ENCODE measurements around the gene ATP5MC2.
A peak's percentile ranks its signal among the peaks of the same experiment; 100 is the strongest.

The ATP5MC2 gene

GRCh38 chr12:53709671-53710070 is 33.8 kb upstream of the ATP5MC2 start:
- 72% methylated on average over 3 of the region's 4 CpGs; no CpG with 5 or more reads in 1 of the 2 experiments for WGBS, 2 experiments (ENCODE audit: insufficient coverage in 2 of 2)
- H3K27ac ChIP-seq (ENCODE audit: low read depth, low read length, severe bottlenecking): no peak overlapping the region
- H3K4me3 ChIP-seq (ENCODE audit: extremely low read depth, insufficient read depth, low read length, poor library complexity, severe bottlenecking): no peak overlapping the region

GRCh38 chr12:53706080-53706479 is 30.2 kb upstream of the ATP5MC2 start:
- H3K27ac ChIP-seq (ENCODE audit: low read depth, low read length, severe bottlenecking): no peak overlapping the region
- WGBS, 2 experiments (ENCODE audit: insufficient coverage in 2 of 2): 68 to 91% methylated on average over 1 of the region's 1 CpG
- no peaks in the 10 kb centered on the region for H3K9me3 ChIP-seq (ENCODE audit: control insufficient read depth, low read length)
- no peaks in the 10 kb centered on the region for H3K4me1 ChIP-seq (ENCODE audit: control insufficient read depth, insufficient read depth, low read length, poor library complexity, severe bottlenecking)
- H3K36me3 ChIP-seq (ENCODE audit: control insufficient read depth, insufficient read depth, low read length): peaks cover 2% of the 10 kb centered on the region
- no peak overlapping the region for H3K4me3 ChIP-seq (ENCODE audit: extremely low read depth, insufficient read depth, low read length, poor library complexity, severe bottlenecking)

More at GRCh38 chr12:53709671-53710070, 33.8 kb upstream of the ATP5MC2 start:
- Histone ChIP-seq H3K4me1 (ENCODE audit: control insufficient read depth, insufficient read depth, low read length, poor library complexity, severe bottlenecking) (no peaks in the 10 kb centered on the region), H3K9me3 (ENCODE audit: control insufficient read depth, low read length) (no peaks in the 10 kb centered on the region), H3K36me3 (ENCODE audit: control insufficient read depth, insufficient read depth, low read length) (peaks cover 23% of the 10 kb centered on the region)

- no peak overlapping the region for H3K4me3 ChIP-seq (ENCODE audit: extremely low read depth, insufficient read depth, low read length, poor library complexity, severe bottlenecking)
- H3K4me1 ChIP-seq (ENCODE audit: control insufficient read depth, insufficient read depth, low read length, poor library complexity, severe bottlenecking): no peaks in the 10 kb centered on the region
- 78% methylated on average over 3 of the region's 4 CpGs; no CpG with 5 or more reads in 1 of the 2 experiments for WGBS, 2 experiments (ENCODE audit: insufficient coverage in 2 of 2)
- no peaks in the 10 kb centered on the region for H3K9me3 ChIP-seq (ENCODE audit: control insufficient read depth, low read length)
- H3K36me3 ChIP-seq (ENCODE audit: control insufficient read depth, insufficient read depth, low read length): no peaks in the 10 kb centered on the region
- no peak overlapping the region for H3K27ac ChIP-seq (ENCODE audit: low read depth, low read length, severe bottlenecking)
These were observed 27.9 kb upstream of the ATP5MC2 start for GRCh38 chr12:53703756-53704155.

GRCh38 chr12:53701518-53702264 is 25.8 kb upstream of the ATP5MC2 start:
- Histone ChIP-seq H3K4me3 (ENCODE audit: extremely low read depth, insufficient read depth, low read length, poor library complexity, severe bottlenecking) (no peak overlapping the region), H3K4me1 (ENCODE audit: control insufficient read depth, insufficient read depth, low read length, poor library complexity, severe bottlenecking) (no peaks in the 10 kb centered on the region), H3K9me3 (ENCODE audit: control insufficient read depth, low read length) (no peaks in the 10 kb centered on the region), H3K27ac (ENCODE audit: low read depth, low read length, severe bottlenecking) (no peak overlapping the region), H3K36me3 (ENCODE audit: control insufficient read depth, insufficient read depth, low read length) (no peaks in the 10 kb centered on the region)
- 0 to 5% methylated on average over 4 to 7 of the region's 8 CpGs for WGBS, 2 experiments (ENCODE audit: insufficient coverage in 2 of 2)

- Histone ChIP-seq H3K27ac (ENCODE audit: low read depth, low read length, severe bottlenecking) (no peak overlapping the region), H3K36me3 (ENCODE audit: control insufficient read depth, insufficient read depth, low read length) (no peaks in the 10 kb centered on the region), H3K4me1 (ENCODE audit: control insufficient read depth, insufficient read depth, low read length, poor library complexity, severe bottlenecking) (peaks cover 3% of the 10 kb centered on the region), H3K9me3 (ENCODE audit: control insufficient read depth, low read length) (no peaks in the 10 kb centered on the region), H3K4me3 (ENCODE audit: extremely low read depth, insufficient read depth, low read length, poor library complexity, severe bottlenecking) (no peak overlapping the region)
- 20% methylated on average over 2 of the region's 6 CpGs; no CpG with 5 or more reads in 1 of the 2 experiments for WGBS, 2 experiments (ENCODE audit: insufficient coverage in 2 of 2)
These were observed 24.7 kb upstream of the ATP5MC2 start for GRCh38 chr12:53700567-53700966.

GRCh38 chr12:53699678-53700025 is 23.8 kb upstream of the ATP5MC2 start:
- H3K4me1 ChIP-seq (ENCODE audit: control insufficient read depth, insufficient read depth, low read length, poor library complexity, severe bottlenecking): peaks cover 7% of the 10 kb centered on the region
- 77% methylated on average over 5 of the region's 5 CpGs; no CpG with 5 or more reads in 1 of the 2 experiments for WGBS, 2 experiments (ENCODE audit: insufficient coverage in 2 of 2)
- H3K9me3 ChIP-seq (ENCODE audit: control insufficient read depth, low read length): no peaks in the 10 kb centered on the region
- no peak overlapping the region for H3K27ac ChIP-seq (ENCODE audit: low read depth, low read length, severe bottlenecking)
- H3K36me3 ChIP-seq (ENCODE audit: control insufficient read depth, insufficient read depth, low read length): no peaks in the 10 kb centered on the region
- no peak overlapping the region for H3K4me3 ChIP-seq (ENCODE audit: extremely low read depth, insufficient read depth, low read length, poor library complexity, severe bottlenecking)

GRCh38 chr12:53698948-53699677 is 23.2 kb upstream of the ATP5MC2 start:
- no peak overlapping the region for H3K4me3 ChIP-seq (ENCODE audit: extremely low read depth, insufficient read depth, low read length, poor library complexity, severe bottlenecking)
- H3K27ac ChIP-seq (ENCODE audit: low read depth, low read length, severe bottlenecking): no peak overlapping the region
- H3K36me3 ChIP-seq (ENCODE audit: control insufficient read depth, insufficient read depth, low read length): no peaks in the 10 kb centered on the region
- H3K4me1 ChIP-seq (ENCODE audit: control insufficient read depth, insufficient read depth, low read length, poor library complexity, severe bottlenecking): peaks cover 7% of the 10 kb centered on the region
- H3K9me3 ChIP-seq (ENCODE audit: control insufficient read depth, low read length): no peaks in the 10 kb centered on the region
- no CpG with 5 or more reads among the region's 3 CpGs for WGBS, 2 experiments (ENCODE audit: insufficient coverage in 2 of 2)

GRCh38 chr12:53696655-53697331 is 20.9 kb upstream of the ATP5MC2 start:
- Histone ChIP-seq H3K4me1 (ENCODE audit: control insufficient read depth, insufficient read depth, low read length, poor library complexity, severe bottlenecking) (peaks cover 7% of the 10 kb centered on the region), H3K4me3 (ENCODE audit: extremely low read depth, insufficient read depth, low read length, poor library complexity, severe bottlenecking) (no peak overlapping the region), H3K36me3 (ENCODE audit: control insufficient read depth, insufficient read depth, low read length) (no peaks in the 10 kb centered on the region), H3K27ac (ENCODE audit: low read depth, low read length, severe bottlenecking) (no peak overlapping the region), H3K9me3 (ENCODE audit: control insufficient read depth, low read length) (no peaks in the 10 kb centered on the region)
- WGBS, 2 experiments (ENCODE audit: insufficient coverage in 2 of 2): 8 to 44% methylated on average over 6 to 9 of the region's 24 CpGs

- Histone ChIP-seq H3K36me3 (ENCODE audit: control insufficient read depth, insufficient read depth, low read length) (no peaks in the 10 kb centered on the region), H3K9me3 (ENCODE audit: control insufficient read depth, low read length) (no peaks in the 10 kb centered on the region), H3K27ac (ENCODE audit: low read depth, low read length, severe bottlenecking) (no peak overlapping the region), H3K4me1 (ENCODE audit: control insufficient read depth, insufficient read depth, low read length, poor library complexity, severe bottlenecking) (peaks cover 7% of the 10 kb centered on the region), H3K4me3 (ENCODE audit: extremely low read depth, insufficient read depth, low read length, poor library complexity, severe bottlenecking) (no peak overlapping the region)
- 0 to 2% methylated on average over 10 to 11 of the region's 11 CpGs for WGBS, 2 experiments (ENCODE audit: insufficient coverage in 2 of 2)
These were observed 20.4 kb upstream of the ATP5MC2 start for GRCh38 chr12:53696285-53696654.

GRCh38 chr12:53695152-53696145 is 19.6 kb upstream of the ATP5MC2 start:
- H3K36me3 ChIP-seq (ENCODE audit: control insufficient read depth, insufficient read depth, low read length): no peaks in the 10 kb centered on the region
- no peaks in the 10 kb centered on the region for H3K9me3 ChIP-seq (ENCODE audit: control insufficient read depth, low read length)
- WGBS, 2 experiments (ENCODE audit: insufficient coverage in 2 of 2): 3 to 4% methylated on average over 29 to 45 of the region's 57 CpGs
- H3K4me3 ChIP-seq (ENCODE audit: extremely low read depth, insufficient read depth, low read length, poor library complexity, severe bottlenecking): peak overlapping the region; percentile 18
- H3K4me1 ChIP-seq (ENCODE audit: control insufficient read depth, insufficient read depth, low read length, poor library complexity, severe bottlenecking): peaks cover 7% of the 10 kb centered on the region
- no peak overlapping the region for H3K27ac ChIP-seq (ENCODE audit: low read depth, low read length, severe bottlenecking)
